Keratinocyte (primary cell): ENCODE data around the gene TSPYL1.

ENCODE experiments used
- EZH2 ChIP-seq: IDR thresholded peaks from one replicate; pipeline ENCODE4 v1.6.1; 2012; ENCODE audit warnings: inconsistent platforms, mild to moderate bottlenecking, low read length, moderate library complexity
- TF ChIP-seq, protein P1 (sequence below), 3 experiments: IDR thresholded peaks in 1 of 3; conservative IDR thresholded peaks in 1 of 3; optimal IDR thresholded peaks in 1 of 3; 2 replicates in 2 of 3; 3 replicates in 1 of 3; pipeline versions ENCODE3 to v1.5.1; 2011; ENCODE audit warnings: low read length in 3 of 3, mild to moderate bottlenecking in 3 of 3, moderate library complexity in 2 of 3, control low read depth in 1 of 3, inconsistent platforms in 1 of 3; ENCODE audit not compliant: insufficient read depth in 2 of 3; ENCODE audit errors: extremely low read depth in 1 of 3

DNA sequence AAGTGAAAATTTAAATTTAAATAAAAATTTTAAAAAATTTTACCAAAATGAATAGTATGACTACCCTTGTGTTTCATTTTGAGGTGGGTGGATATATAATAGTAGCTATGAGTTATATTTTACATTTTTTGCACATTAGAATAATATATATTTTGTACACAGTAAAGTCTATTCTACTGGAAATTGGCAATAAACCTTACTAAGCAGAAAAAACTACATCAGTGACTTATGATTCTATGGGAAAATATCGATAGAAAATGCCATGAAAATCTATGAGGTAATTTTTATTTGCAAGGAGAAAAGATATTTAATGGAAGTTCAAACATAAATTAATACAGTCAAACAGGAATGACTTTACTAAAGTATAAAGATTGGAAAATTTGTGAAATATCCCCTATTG lies 23.0 kb downstream of the TSPYL1 start:
- no peak for TF ChIP-seq EZH2
- TF ChIP-seq, protein P1, sequence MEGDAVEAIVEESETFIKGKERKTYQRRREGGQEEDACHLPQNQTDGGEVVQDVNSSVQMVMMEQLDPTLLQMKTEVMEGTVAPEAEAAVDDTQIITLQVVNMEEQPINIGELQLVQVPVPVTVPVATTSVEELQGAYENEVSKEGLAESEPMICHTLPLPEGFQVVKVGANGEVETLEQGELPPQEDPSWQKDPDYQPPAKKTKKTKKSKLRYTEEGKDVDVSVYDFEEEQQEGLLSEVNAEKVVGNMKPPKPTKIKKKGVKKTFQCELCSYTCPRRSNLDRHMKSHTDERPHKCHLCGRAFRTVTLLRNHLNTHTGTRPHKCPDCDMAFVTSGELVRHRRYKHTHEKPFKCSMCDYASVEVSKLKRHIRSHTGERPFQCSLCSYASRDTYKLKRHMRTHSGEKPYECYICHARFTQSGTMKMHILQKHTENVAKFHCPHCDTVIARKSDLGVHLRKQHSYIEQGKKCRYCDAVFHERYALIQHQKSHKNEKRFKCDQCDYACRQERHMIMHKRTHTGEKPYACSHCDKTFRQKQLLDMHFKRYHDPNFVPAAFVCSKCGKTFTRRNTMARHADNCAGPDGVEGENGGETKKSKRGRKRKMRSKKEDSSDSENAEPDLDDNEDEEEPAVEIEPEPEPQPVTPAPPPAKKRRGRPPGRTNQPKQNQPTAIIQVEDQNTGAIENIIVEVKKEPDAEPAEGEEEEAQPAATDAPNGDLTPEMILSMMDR (optimal IDR thresholded peaks at IDR 0.05 in 1 of 3, IDR thresholded peaks at IDR 0.05 in 1 of 3, conservative IDR thresholded peaks at IDR 0.05 in 1 of 3; ENCODE audit: extremely low read depth in 1 of 3, insufficient read depth in 2 of 3, low read length in 3 of 3), result no peak
